GM08714 (cell line): ENCODE results near the gene ITCH.

Source experiments
- H3K4me3 ChIP-seq: fragments of 200-500 bp; sonication (Bioruptor generic); 2 replicates; pipeline ENCODE4 v1.5.1; 2014; ENCODE audit warnings: mild to moderate bottlenecking, low read length, inconsistent platforms
- ZNF274 ChIP-seq: IDR thresholded peaks from 2 replicates; pipeline ENCODE4 v1.6.1; 2012; ENCODE audit warnings: mild to moderate bottlenecking, low read depth, low read length

ITCH gene

DNA sequence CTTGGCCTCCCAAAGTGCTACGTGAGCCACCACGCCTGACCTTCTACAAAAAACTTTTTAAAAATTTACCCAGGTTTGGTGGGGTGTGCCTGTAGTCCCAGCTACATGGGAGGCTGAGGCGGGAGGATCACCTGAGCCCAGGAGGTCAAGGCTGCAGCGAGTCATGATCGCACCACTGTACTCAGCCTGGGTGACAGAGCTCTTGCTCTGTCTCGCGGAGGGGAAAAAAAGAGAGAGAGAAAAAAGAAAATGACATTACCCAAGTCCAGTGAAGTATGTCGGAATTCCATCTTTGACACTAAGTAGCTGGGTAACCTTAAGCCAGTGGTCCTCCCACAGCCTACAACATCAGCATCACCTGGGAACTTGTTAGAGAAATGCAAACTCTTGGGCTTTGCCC is 176.7 kb downstream of the ITCH start:
- H3K4me3 ChIP-seq, result no peak overlapping the region
- TF ChIP-seq ZNF274, result no peak

DNA sequence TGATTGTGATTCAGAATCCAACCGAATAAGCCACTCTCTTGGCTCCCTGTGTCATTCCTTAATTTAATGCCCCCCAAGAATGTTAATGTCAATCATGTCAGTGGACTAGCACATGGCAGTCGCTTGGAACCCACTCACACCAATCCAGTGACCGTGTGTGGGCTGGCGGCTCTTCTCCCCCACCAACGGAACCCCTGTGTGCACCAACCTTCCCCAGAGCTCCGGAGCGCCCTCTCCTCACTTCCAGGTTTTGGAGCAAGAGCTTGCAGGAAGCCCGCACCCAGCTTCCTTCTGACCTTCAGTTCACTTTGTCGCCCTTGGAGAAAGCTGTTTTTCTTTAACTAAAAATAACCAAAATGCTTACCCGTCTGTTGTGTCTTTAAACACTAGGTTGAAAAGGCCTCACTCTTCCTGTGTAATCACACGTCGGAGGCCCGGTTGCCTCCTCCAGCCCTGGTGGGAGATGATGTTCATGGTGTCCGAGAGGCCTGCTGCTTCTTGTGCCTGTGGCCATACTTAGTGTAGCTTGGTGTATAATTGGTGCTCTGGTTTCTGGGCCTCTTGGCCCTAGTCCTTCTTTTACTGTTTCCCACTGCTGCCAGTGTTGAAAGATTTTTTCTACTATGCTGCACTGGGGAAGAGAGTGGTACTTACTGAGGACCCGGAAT is 177.7 kb downstream of the ITCH start:
- no peak for TF ChIP-seq ZNF274
- no peak overlapping the region for H3K4me3 ChIP-seq

DNA sequence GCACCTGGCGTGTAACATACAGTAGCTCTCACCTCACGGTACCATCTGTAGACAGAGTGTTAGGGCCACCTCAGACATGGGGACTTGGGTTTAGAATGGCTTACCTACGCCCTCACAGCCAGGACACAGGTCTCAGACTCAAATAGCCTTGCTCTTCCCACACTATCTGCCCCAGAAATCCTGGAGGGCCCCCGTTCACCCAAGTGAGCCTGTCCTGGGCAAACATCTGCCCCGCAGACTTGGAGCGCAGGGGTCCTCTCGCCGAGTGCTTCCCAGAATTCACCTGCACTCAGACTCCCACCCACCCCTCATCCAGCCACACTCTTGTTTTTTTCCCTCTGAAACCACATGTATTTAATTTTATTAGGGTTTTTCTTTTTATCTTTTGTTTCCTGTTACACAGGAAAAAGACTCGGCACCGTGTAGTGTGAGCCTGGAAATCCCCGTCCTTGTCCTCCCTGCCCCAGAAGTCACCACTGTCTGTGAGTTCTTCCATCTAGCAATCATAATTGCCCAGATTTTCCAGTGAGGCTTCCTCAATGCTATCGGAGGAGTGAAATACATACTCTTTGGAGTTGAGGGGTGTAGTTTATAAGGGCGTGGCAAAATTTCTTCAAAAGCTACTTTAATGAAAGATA is 178.3 kb downstream of the ITCH start:
- no peak for TF ChIP-seq ZNF274
- no peak overlapping the region for H3K4me3 ChIP-seq

DNA sequence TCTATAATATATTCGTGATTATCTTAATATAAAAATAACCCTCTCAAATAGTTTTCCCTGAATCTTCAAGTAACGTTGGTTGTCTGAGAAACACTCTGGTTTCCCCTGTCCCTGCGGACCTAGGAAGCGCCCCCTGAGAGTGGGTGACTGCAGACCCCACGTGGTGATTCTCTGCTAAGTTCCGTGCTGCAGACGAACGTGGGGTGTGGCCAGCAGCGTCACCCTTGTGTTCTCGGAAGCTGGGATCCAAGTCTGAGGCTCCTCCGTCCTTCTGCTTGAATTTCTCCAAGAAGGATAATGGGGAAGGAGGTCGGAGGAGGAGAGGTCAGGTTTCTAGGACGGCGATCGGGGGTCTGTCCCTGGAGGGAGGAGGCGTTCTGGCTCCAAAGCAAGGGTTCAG is 178.8 kb downstream of the ITCH start:
- H3K4me3 ChIP-seq, result no peak overlapping the region
- TF ChIP-seq ZNF274, result no peak

DNA sequence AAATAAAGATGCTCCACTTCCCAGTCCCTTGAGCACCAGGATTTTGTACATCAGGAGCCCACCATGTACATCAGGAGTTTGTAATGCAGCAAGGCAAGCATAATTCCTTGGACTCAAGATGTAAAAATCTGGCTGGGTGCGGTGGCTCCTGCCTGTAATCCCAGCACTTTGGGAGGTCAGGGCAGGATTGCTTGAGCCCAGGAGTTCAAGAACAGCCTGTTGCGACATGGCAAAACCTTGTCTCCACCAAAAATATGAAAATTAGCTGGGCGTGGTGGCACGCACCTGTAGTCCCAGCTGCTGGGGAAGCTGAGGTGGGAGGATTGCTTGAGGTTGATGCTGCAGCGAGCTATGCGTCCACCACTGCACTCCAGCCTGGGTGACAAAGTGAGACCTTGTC is 179.4 kb downstream of the ITCH start:
- H3K4me3 ChIP-seq, result no peak overlapping the region
- no peak for TF ChIP-seq ZNF274

DNA sequence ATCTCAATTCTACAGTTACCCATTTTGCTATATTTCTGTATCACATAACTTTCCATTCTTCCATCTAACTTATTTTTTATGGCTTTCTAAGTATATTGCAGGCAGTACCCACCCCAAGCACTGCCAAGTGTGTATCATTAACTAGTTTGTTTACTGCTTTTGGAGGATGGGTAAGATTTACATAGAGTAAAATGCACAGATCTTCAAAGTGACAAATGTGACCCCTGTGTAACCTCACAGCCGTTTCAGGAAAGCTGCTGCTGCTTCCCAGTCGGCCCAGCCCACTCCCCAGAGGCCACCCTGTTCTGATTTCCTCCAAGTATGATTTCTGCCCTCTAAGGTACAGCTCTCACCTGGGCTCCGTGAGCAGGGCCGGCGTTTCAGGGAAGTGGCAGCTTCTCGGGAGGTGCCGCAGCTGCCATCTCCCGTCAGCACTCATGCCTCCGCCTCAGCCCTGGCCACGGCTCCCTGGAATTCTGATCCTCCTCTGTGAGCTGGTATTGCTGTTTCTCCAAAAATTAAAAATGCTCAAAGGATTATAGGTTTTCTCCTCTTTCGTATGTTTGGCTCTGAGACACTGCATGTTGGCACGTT is 180.5 kb downstream of the ITCH start:
- H3K4me3 ChIP-seq, result no peak overlapping the region
- TF ChIP-seq ZNF274, result no peak

DNA sequence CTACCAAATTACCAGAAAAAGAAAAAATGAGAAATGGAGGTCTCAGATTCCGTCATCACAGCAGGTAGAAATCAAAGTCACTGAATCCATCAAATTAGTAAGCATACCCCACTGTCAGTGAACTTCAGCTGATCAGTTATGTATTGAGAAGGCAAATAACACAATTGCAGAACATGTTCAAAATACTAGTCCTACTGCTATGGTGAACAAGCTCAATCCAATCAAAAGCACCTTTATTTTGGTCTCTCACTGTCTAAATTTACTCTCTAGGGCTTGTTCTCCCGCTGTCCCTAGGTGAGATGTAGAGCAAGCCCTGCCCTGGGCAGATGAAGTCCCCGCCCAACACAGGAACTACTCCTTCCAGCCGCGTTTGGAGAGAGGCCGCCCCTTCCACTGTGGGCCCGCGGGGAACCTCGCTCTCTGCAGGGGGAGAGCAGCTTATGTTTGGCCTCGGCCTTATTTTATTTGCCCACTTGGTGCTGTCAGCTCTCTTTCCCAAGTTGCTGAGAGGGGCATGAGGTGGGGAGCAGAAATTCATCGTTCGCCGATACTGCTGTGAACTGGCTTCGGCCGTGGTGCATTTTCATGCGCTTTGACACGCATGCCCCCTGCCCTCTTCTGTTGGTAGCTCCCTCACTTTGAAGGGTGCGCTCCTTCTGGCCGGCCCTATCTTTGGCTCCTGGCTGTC is 181.2 kb downstream of the ITCH start:
- no peak for TF ChIP-seq ZNF274

DNA sequence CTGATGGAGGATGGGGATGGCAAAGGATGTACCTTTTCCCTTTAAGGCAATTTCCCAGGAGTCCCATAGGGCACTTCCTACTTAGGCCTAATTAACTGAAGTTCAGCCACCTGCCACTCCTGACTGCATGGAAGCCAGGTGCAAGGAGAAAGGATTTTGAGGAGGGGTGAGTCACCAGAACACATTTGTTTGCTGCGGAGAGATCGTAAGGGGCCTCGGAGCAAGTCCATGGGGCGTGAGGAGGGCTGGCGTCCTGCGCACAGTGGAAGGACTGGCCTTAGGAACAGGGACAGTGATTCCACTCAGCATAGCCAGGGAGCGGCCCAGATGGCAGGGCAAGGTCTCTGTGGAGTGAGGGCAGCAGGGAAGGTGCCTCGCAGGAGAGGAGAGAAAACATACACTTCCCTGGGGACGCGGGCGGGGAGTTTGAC is 183.7 kb downstream of the ITCH start:
- no peak for TF ChIP-seq ZNF274
- no peak overlapping the region for H3K4me3 ChIP-seq

More for the DNA sequence above, 181.2 kb downstream of the ITCH start:
- no peak overlapping the region for H3K4me3 ChIP-seq

DNA sequence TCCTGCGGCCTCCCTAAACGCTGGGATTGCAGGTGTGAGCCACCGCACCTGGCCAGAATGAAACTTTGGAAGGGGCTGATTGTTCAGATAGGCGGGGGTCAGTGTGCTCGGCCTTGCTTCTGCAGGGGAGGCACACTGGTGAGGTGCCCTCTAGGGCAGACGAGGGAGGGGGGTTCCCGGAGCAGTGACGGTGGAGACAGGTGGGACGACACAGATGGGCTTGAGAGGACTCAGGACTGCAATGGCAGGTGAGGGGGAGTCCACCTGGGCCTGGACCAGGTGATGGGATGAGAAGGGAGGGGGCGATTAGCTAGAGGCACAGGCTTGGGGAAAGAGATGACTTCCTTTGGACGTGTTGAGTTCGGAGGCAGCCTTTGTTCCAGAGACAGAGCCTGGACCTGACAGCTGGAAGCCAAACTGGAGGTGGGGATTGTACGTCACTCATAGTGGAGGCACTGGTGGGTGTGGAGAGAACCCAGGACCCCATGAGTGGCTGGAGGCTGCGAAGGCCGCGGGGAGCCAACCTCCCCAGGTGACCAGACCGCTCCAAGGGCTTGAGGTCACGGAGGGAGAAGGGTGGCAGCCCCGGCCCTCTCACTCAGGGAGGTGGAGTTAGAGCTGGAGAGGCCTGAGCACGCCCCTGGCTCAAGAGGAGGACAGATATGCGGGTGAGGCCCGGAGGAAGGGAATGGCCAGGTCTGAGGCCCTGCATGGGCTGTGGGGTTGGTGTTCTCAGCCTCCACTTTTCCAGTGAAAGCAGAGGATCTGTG is 185.0 kb downstream of the ITCH start:
- no peak overlapping the region for H3K4me3 ChIP-seq
- no peak for TF ChIP-seq ZNF274

DNA sequence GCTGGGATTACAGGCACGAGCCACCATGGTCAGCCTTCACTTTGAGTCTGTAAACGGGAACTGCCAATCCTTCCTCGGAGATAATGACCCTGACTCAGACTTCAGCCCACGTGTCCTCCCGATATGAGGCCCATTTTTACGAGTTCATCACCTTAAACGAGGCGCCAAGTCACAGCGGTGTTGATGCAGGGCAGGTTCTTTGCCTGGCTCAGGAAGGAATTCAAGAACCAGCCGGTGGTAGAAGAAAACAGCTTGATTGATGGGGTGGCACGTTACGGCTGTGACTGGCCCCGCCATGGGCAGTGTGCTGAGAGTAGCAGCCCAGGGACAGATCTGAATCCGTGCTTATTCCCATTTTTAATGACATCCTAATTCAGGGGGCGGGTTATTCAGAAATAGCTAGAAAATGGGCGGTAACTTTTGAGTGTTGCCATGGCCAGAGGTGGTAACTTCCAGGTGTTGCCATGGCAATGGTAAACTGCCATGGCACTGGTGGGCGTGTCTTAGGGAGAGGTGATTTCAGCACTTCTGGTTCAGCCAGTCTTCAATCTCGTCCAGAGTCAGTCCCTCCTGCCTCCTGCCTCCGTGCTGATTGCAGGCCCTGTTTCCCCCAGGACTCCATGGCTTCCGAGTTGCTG is 186.3 kb downstream of the ITCH start:
- no peak overlapping the region for H3K4me3 ChIP-seq
- no peak for TF ChIP-seq ZNF274

DNA sequence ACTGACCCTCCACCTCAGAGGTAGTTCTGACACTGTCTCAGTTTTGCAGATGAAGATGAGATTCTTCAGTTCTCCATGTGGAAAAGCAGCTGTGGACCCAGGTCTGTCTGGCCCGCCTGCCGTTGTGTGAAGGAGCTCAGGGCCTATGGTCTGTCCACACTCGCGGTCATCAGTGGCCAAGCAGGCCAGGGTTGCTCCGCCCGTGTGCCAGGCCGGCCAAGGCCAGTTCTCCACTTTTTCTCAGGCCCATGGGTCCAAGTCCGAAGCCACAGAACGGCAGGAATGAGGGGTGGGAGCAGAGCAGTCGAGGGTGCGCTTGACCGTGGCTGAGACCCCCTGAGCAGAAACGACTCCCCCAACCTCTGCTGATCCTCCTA is 186.8 kb downstream of the ITCH start:
- no peak overlapping the region for H3K4me3 ChIP-seq
- TF ChIP-seq ZNF274, result no peak

DNA sequence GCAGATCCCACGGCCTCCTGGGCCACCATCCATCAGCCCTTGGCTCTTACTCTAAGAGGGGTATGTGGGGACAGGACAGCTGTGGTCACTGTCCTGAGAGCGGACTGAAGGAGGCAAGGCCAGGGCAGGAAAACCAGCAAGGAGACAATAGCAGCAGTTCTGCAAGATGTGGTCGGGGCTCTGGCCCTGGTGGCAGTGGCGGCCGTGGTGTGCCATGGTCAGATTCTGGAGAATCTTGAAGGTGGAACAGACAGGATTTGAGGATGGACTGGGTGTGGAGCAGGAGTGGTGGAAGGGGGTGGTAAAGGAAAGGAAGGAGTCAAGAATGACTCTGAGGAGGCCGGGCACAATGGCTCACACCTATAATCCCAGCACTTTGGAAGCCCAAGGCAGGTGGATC is 189.5 kb downstream of the ITCH start:
- H3K4me3 ChIP-seq, result no peak overlapping the region
- no peak for TF ChIP-seq ZNF274

DNA sequence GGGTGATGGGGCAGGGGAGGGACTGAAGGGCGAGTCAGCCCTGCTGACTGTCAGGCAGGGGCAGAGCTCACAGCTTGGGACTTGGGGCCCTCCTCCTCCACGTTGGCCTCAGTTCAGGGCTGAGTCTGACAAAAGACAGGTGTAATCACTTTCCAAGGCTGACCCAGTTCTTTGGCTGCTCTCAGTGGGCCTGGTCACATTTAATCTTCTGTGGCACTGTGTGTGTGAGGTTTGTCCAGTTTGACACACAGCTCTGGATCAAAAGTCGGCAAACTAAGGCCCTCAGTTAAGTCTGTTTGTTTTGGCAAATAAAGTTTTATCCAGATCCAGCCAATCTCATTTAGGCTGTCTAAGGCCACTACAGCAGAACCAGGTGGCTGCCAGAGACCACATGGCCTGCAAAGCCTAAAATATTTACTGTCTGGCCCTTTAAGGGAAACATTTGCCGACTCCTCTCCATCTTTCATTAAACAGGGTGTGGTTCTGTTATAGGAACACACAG is 190.3 kb downstream of the ITCH start:
- no peak overlapping the region for H3K4me3 ChIP-seq
- no peak for TF ChIP-seq ZNF274
